Measurements from ENCODE around the gene SHROOM3.

DNA sequence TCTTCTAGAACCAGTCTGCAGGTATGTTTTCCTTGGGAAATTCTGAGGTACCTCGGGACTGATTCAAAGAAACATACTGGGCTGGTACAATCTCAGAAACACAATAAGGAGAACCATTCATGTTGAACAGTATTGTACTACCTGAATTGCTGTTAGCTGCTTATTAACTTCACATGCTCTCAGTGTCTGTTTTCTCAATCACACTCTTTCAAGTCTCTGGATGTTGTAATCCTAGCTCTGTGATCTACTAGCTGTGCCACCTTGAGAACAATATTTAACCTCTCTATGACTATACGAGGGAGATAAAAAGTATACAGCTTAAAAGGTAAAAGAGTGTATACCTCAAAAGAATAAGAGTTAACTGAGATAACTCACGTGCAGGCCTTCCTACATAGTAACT is 24.4 kb upstream of the SHROOM3 start:
- TF ChIP-seq, protein P1, sequence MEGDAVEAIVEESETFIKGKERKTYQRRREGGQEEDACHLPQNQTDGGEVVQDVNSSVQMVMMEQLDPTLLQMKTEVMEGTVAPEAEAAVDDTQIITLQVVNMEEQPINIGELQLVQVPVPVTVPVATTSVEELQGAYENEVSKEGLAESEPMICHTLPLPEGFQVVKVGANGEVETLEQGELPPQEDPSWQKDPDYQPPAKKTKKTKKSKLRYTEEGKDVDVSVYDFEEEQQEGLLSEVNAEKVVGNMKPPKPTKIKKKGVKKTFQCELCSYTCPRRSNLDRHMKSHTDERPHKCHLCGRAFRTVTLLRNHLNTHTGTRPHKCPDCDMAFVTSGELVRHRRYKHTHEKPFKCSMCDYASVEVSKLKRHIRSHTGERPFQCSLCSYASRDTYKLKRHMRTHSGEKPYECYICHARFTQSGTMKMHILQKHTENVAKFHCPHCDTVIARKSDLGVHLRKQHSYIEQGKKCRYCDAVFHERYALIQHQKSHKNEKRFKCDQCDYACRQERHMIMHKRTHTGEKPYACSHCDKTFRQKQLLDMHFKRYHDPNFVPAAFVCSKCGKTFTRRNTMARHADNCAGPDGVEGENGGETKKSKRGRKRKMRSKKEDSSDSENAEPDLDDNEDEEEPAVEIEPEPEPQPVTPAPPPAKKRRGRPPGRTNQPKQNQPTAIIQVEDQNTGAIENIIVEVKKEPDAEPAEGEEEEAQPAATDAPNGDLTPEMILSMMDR (IDR thresholded peaks at IDR 0.05), result no peak
- TF ChIP-seq EZH2 (IDR thresholded peaks at IDR 0.05; ENCODE audit: borderline replicate concordance, insufficient read depth, low read depth, low read length, poor library complexity, severe bottlenecking), result no peak
